Lower leg skin (tissue), 3 donors: Measurements from ENCODE around the gene ZFHX3.

Experiments used
- CTCF ChIP-seq, 3 donors: fragments of 450-650 bp; IDR thresholded peaks; one replicate each; pipeline ENCODE4 v1.5.1; 2016; ENCODE audit warnings: antibody characterized with exemption in 3 of 3, mild to moderate bottlenecking in 3 of 3, moderate library complexity in 2 of 3
- POLR2A ChIP-seq, 2 donors: fragments of 450-650 bp; IDR thresholded peaks; one replicate each; pipeline ENCODE4 v1.6.1; 2016 to 2017; ENCODE audit warnings: antibody characterized with exemption in 2 of 2, mild to moderate bottlenecking in 1 of 2, moderate library complexity in 1 of 2

DNA sequence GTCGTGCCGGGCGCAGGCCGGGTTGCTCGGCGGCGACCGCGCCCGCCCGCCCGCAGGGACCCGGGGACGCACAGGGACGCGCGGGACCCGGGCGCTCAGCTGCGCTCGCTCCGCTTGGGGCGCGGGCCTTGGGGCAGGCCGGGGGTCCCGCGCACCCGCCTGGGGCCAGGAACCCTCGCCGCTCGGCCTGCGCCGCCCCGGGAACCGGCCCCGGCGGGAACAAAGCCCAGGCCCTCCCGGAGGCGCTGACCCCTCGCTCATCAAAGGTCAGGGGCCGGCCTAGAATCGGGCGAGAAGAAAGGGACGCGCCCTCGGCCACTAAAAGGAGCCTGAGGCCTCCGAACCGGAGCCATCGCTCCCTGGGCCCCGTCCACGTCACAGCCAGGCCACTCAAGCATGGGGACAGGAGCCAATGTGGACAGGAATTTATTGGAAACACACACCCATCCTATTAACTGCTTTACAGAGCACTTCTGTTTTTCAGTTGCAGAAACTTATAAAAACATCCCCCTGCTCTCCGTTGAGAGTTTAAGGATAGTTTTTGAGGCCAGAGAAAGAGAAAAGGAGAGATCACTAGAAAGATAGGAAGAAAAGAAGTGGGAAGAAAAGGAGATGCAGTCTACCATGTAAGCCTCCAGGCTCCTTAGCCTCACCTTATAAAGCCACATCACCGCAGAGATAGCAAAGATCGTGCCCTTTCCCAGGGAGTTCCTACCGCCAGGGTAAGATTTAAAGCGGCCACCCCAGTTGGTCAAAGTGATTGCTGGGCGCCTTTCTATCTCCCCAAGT, 558 bp upstream of the ZFHX3 start:
- TF ChIP-seq CTCF (IDR thresholded peaks at IDR 0.05) (no peak), POLR2A (IDR thresholded peaks at IDR 0.05) (no peak)
